Measurements from ENCODE around the gene ITGA11. TPM values are rescaled to one million over a fixed set of nuclear protein-coding genes. Genes with fewer than 3 reads are reported as not detected.

Gene ITGA11
- total RNA-seq, 1 donor from 2014 or later, result 7.0 TPM

DNA sequence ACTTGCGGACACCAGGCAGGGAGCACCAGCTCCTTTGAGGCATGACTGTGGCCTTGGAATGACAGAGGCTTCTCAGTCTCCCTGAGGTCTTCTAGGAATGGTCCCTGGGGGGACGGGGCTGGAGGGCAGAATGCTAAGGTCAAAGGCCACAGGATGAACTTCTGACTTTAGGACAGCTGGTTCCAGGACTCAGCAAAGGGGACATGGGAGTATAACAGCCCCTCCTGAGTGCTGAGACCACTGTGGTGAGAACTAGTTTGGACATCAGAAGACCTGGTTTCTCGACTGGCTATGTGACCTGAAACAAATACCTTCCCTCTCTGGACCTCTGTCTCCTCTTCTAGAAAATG, 17.8 kb downstream of the ITGA11 start:
- TF ChIP-seq, protein P1, sequence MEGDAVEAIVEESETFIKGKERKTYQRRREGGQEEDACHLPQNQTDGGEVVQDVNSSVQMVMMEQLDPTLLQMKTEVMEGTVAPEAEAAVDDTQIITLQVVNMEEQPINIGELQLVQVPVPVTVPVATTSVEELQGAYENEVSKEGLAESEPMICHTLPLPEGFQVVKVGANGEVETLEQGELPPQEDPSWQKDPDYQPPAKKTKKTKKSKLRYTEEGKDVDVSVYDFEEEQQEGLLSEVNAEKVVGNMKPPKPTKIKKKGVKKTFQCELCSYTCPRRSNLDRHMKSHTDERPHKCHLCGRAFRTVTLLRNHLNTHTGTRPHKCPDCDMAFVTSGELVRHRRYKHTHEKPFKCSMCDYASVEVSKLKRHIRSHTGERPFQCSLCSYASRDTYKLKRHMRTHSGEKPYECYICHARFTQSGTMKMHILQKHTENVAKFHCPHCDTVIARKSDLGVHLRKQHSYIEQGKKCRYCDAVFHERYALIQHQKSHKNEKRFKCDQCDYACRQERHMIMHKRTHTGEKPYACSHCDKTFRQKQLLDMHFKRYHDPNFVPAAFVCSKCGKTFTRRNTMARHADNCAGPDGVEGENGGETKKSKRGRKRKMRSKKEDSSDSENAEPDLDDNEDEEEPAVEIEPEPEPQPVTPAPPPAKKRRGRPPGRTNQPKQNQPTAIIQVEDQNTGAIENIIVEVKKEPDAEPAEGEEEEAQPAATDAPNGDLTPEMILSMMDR (IDR thresholded peaks at IDR 0.05; ENCODE audit: insufficient read depth, low read length, poor library complexity, severe bottlenecking), result no peak
- no peaks in the 10 kb centered on the region for H3K27me3 ChIP-seq (ENCODE audit: control insufficient read depth, insufficient read depth, low read length)
- no peak for DNase-seq (ENCODE audit: low read depth)
- H3K36me3 ChIP-seq (ENCODE audit: control insufficient read depth, insufficient read depth, low read length), result no peaks in the 10 kb centered on the region
- no peak overlapping the region for H3K4me3 ChIP-seq (ENCODE audit: low read depth, low read length)

DNA sequence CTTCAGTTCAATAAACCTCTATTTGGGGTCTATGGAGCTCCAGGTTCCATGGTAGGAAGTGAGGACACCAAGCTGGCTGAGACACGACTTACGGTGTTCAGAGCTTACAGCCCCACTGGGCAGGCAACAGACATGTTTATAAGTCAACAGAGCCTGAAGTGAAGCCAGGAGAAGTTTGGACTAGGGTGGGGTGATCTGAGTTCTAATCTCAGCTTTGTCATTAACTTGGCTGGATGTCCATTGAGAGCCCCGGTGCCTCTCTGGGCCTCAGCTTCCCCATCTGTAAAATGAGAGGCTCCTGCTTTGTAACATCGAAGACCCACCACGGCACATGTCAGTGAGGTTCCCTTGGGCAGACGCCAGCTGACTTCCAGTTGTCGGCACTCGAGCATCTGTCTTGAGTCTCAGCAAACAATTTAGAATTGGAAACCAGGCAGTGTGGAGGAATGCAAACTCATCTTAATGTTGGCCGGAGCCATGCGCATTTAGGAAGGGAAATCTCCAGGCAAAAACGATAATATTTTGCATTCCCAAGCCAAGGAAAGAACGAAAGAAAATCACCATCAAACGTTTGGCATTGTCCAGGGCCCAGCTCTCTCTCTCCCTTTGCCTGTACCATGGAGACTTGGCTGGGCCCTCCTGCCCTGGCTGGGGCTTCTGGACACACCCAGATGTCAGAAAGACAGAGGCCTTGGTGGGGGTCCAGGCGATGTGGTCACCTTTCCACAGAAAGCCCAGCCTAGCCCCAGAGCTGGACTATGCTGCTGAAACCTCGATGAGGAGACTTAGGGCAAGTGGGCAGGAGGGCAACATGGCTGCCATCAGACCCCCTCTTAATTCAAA, 18.4 kb downstream of the ITGA11 start:
- no peaks in the 10 kb centered on the region for H3K36me3 ChIP-seq (ENCODE audit: control insufficient read depth, insufficient read depth, low read length)
- H3K27me3 ChIP-seq (ENCODE audit: control insufficient read depth, insufficient read depth, low read length), result no peaks in the 10 kb centered on the region
- H3K4me3 ChIP-seq (ENCODE audit: low read depth, low read length), result no peak overlapping the region
- DNase-seq (ENCODE audit: low read depth), result no peak
- TF ChIP-seq, protein P1 (IDR thresholded peaks at IDR 0.05; ENCODE audit: insufficient read depth, low read length, poor library complexity, severe bottlenecking), result no peak

- TF ChIP-seq, protein P1 (IDR thresholded peaks at IDR 0.05; ENCODE audit: insufficient read depth, low read length, poor library complexity, severe bottlenecking), result no peak
- H3K36me3 ChIP-seq (ENCODE audit: control insufficient read depth, insufficient read depth, low read length), result no peaks in the 10 kb centered on the region
- no peak overlapping the region for H3K4me3 ChIP-seq (ENCODE audit: low read depth, low read length)
- no peak for DNase-seq (ENCODE audit: low read depth)
- no peaks in the 10 kb centered on the region for H3K27me3 ChIP-seq (ENCODE audit: control insufficient read depth, insufficient read depth, low read length)
These were observed 19.7 kb downstream of the ITGA11 start for GRCh38 chr15:68412218-68412617.

GRCh38 chr15:68411735-68412134, 20.2 kb downstream of the ITGA11 start:
- no peaks in the 10 kb centered on the region for H3K36me3 ChIP-seq (ENCODE audit: control insufficient read depth, insufficient read depth, low read length)
- DNase-seq (ENCODE audit: low read depth), result no peak
- no peak overlapping the region for H3K4me3 ChIP-seq (ENCODE audit: low read depth, low read length)
- TF ChIP-seq, protein P1 (IDR thresholded peaks at IDR 0.05; ENCODE audit: insufficient read depth, low read length, poor library complexity, severe bottlenecking), result no peak
- H3K27me3 ChIP-seq (ENCODE audit: control insufficient read depth, insufficient read depth, low read length), result no peaks in the 10 kb centered on the region

DNA sequence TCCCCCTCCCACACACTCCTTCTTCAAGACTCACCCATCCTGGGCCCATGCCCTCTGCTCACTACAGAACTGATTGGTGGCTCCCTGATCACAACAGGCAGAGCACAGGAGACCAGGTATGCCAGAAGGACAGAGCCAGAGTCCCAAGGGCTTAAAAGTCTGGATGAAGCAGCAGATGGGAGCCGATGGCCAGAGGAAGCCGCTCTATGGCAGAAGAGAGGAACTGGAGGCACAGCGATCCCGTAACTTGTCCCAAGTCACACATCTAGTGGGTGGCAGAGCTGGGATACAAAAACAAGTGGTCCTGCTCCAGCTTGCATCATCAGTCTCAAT, 20.7 kb downstream of the ITGA11 start:
- DNase-seq (ENCODE audit: low read depth), result no peak
- Histone ChIP-seq H3K36me3 (ENCODE audit: control insufficient read depth, insufficient read depth, low read length) (no peaks in the 10 kb centered on the region), H3K27me3 (ENCODE audit: control insufficient read depth, insufficient read depth, low read length) (no peaks in the 10 kb centered on the region), H3K4me3 (ENCODE audit: low read depth, low read length) (no peak overlapping the region)
- TF ChIP-seq, protein P1 (IDR thresholded peaks at IDR 0.05; ENCODE audit: insufficient read depth, low read length, poor library complexity, severe bottlenecking), result no peak
